GM23338 (cell line): ENCODE results near the gene OCA2. TPM values are rescaled to one million over a fixed set of nuclear protein-coding genes. Genes with fewer than 3 reads are reported as not detected.

Source experiments
- ATAC-seq: fragments of 200-7000 bp; cut with Tn5 transposase; 3 replicates; pipeline ENCODE4 v1.9.1; 2020
- DNase-seq: peaks from one replicate; pipeline ENCODE4 v3.0.0-alpha.2; 2015; ENCODE audit warnings: low spot score
- H2AFZ ChIP-seq: fragments of 200-600 bp; sonication (generic); 2 replicates; pipeline ENCODE4 v1.8.0; 2016; ENCODE audit warnings: antibody characterized with exemption, mild to moderate bottlenecking, moderate library complexity
- H3F3A ChIP-seq: fragments of 200-600 bp; sonication (generic); replicated peaks from 2 replicates; pipeline ENCODE4 v1.8.0; 2017; ENCODE audit warnings: antibody characterized with exemption, mixed run types, low read depth
- H3K27ac ChIP-seq: fragments of 200-600 bp; sonication (generic); 2 replicates; pipeline ENCODE4 v1.6.1; 2016; ENCODE audit warnings: low read depth
- H3K27me3 ChIP-seq: fragments of 200-600 bp; sonication (generic); 2 replicates; pipeline ENCODE4 v1.8.0; 2016; ENCODE audit warnings: mild to moderate bottlenecking, mixed run types, moderate library complexity; ENCODE audit not compliant: insufficient read depth
- H3K36me3 ChIP-seq: fragments of 200-600 bp; sonication (generic); 2 replicates; pipeline ENCODE4 v1.8.0; 2016; ENCODE audit warnings: mild to moderate bottlenecking; ENCODE audit not compliant: insufficient read depth
- H3K4me1 ChIP-seq: fragments of 200-600 bp; sonication (generic); 2 replicates; pipeline ENCODE4 v1.8.0; 2016; ENCODE audit warnings: mild to moderate bottlenecking, moderate library complexity; ENCODE audit not compliant: insufficient read depth
- H3K4me2 ChIP-seq: fragments of 200-600 bp; sonication (generic); 2 replicates; pipeline ENCODE4 v1.7.1; 2017; ENCODE audit warnings: mixed run types
- H3K4me3 ChIP-seq: fragments of 200-600 bp; sonication (generic); 2 replicates; pipeline ENCODE4 v1.6.1; 2016; ENCODE audit warnings: mixed run types
- H3K79me2 ChIP-seq: fragments of 200-600 bp; sonication (generic); replicated peaks from 2 replicates; pipeline ENCODE4 v1.8.0; 2017; ENCODE audit warnings: mild to moderate bottlenecking; ENCODE audit not compliant: insufficient read depth
- H3K9me2 ChIP-seq: fragments of 200-600 bp; sonication (generic); 2 replicates; pipeline ENCODE4 v1.8.0; 2017; ENCODE audit not compliant: insufficient read depth
- H4K20me1 ChIP-seq: fragments of 200-600 bp; sonication (generic); replicated peaks from 2 replicates; pipeline ENCODE4 v1.8.0; 2017; ENCODE audit warnings: mild to moderate bottlenecking; ENCODE audit not compliant: insufficient read depth
- H3K27ac Mint-ChIP-seq: 2 replicates; pipeline ENCODE4 v1.8.0; 2020; ENCODE audit warnings: inconsistent platforms, mild to moderate bottlenecking, moderate library complexity, mixed read lengths
- H3K27me3 Mint-ChIP-seq: 3 replicates; pipeline ENCODE4 v1.8.0; 2022; ENCODE audit warnings: low read depth, mild to moderate bottlenecking, moderate library complexity, mixed read lengths, inconsistent platforms; ENCODE audit not compliant: insufficient read depth, poor library complexity
- H3K36me3 Mint-ChIP-seq: 3 replicates; pipeline ENCODE4 v1.8.0; 2021; ENCODE audit warnings: low read depth, mild to moderate bottlenecking, inconsistent platforms, moderate library complexity, mixed read lengths
- H3K4me1 Mint-ChIP-seq: 3 replicates; pipeline ENCODE4 v1.8.0; 2020; ENCODE audit warnings: mild to moderate bottlenecking, inconsistent platforms, mixed read lengths
- H3K4me3 Mint-ChIP-seq: 3 replicates; pipeline ENCODE4 v1.8.0; 2021; ENCODE audit warnings: moderate library complexity, mild to moderate bottlenecking, inconsistent platforms, mixed read lengths
- H3K9me3 Mint-ChIP-seq: 3 replicates; pipeline ENCODE4 v1.8.0; 2020; ENCODE audit warnings: moderate library complexity, mild to moderate bottlenecking, inconsistent platforms, mixed read lengths
- CREB1 ChIP-seq: fragments of 250-450 bp; sonication (Bioruptor Pico); IDR thresholded peaks from 2 replicates; pipeline ENCODE4 v1.5.0; 2020; ENCODE audit warnings: low read depth, mild to moderate bottlenecking, moderate library complexity
- EZH2 ChIP-seq: fragments of 200-600 bp; sonication (generic); IDR thresholded peaks from one replicate; pipeline ENCODE4 v1.8.0; 2017; ENCODE audit warnings: antibody characterized with exemption, mild to moderate bottlenecking, low read depth; ENCODE audit not compliant: unreplicated experiment
- EZH2phosphoT487 ChIP-seq: fragments of 200-600 bp; sonication (generic); IDR thresholded peaks from one replicate; pipeline ENCODE4 v1.8.1; 2018; ENCODE audit warnings: antibody characterized with exemption; ENCODE audit not compliant: unreplicated experiment
- JUNB ChIP-seq: IDR thresholded peaks from one replicate; pipeline ENCODE4 v1.6.1; 2016; ENCODE audit warnings: antibody characterized with exemption; ENCODE audit not compliant: unreplicated experiment
- NANOG ChIP-seq: IDR thresholded peaks from 2 replicates; pipeline ENCODE4 v1.6.1; 2016; ENCODE audit warnings: antibody characterized with exemption, borderline replicate concordance
- POLR2AphosphoS5 ChIP-seq: IDR thresholded peaks from 2 replicates; pipeline ENCODE4 v1.6.1; 2016; ENCODE audit warnings: antibody characterized with exemption, low read depth
- STAT1 ChIP-seq: IDR thresholded peaks from one replicate; pipeline ENCODE4 v1.6.1; 2016; ENCODE audit warnings: antibody characterized with exemption; ENCODE audit not compliant: unreplicated experiment
- ZNF114 ChIP-seq: fragments of 250-450 bp; sonication (Bioruptor Pico); IDR thresholded peaks from 2 replicates; pipeline ENCODE4 v1.5.0; 2020; ENCODE audit warnings: mild to moderate bottlenecking, moderate library complexity
- ZNF331 ChIP-seq: fragments of 250-450 bp; sonication (Bioruptor Pico); IDR thresholded peaks from 2 replicates; pipeline ENCODE4 v1.5.0; 2020; ENCODE audit warnings: low read depth, mild to moderate bottlenecking, moderate library complexity
- polyA plus RNA-seq: library from polyadenylated mRNA; unstranded; fragments of >200 nt; fragmentation: Nextera tagmentation; extraction: Ambion mirVana; gene quantifications from 2 replicates; pipeline ENCODE4 v1.2.1, GENCODE V29; 2016
- total RNA-seq: library from RNA; depleted of rRNA; stranded (reverse); fragments of >200 nt; shearing (Covaris generic); gene quantifications from 2 replicates; pipeline ENCODE4 v1.2.3, GENCODE V29; 2014
- TF ChIP-seq, protein P1 (sequence below): IDR thresholded peaks from 2 replicates; pipeline ENCODE4 v1.6.1; 2016; ENCODE audit warnings: antibody characterized with exemption
- TF ChIP-seq, protein P2 (sequence below): fragments of 250-450 bp; sonication (Bioruptor Pico); IDR thresholded peaks from 2 replicates; pipeline ENCODE4 v1.5.0; 2020; ENCODE audit warnings: mild to moderate bottlenecking, moderate library complexity
- TF ChIP-seq, protein P3 (sequence below), 2 experiments: fragments of 200-600 bp in 1 of 2; sonication (generic) in 1 of 2; conservative IDR thresholded peaks; 2 replicates each; pipeline versions ENCODE4 v1.5.1 to v1.6.1; 2016 to 2017; ENCODE audit warnings: antibody characterized with exemption in 2 of 2, low read depth in 2 of 2, mild to moderate bottlenecking in 2 of 2, moderate library complexity in 1 of 2
- TF ChIP-seq, protein P4 (sequence below): IDR thresholded peaks from one replicate; pipeline ENCODE4 v1.6.1; 2018; ENCODE audit warnings: antibody characterized with exemption; ENCODE audit not compliant: unreplicated experiment

Gene OCA2
- total and polyA plus RNA-seq, 2 experiments from 2014 or later, result 0.40 to 0.69 TPM

DNA sequence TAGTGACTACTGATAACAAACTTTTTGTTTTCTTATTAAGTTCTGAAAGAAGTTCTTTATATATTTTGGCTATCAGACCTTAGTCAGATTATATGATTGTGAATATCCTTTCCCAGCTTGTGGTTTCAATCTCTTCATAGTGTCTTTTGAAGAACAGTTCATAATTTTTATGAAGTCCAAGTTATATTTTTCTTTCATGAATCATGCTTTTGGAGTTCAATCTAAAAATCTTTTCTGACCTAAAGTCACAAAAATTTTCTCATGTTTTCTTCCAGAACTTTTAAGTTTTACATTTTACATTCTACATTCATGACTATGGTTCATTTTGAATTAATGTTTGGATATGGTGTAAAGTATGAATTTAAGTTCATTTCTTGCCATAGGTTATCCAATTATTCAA lies 34.2 kb upstream of the OCA2 start:
- peaks cover 30% of the 10 kb centered on the region for H3K4me1 Mint-ChIP-seq
- Histone ChIP-seq H3K27ac (no peak overlapping the region), H3K9me2 (no peaks in the 10 kb centered on the region), H3K36me3 (peaks cover 6% of the 10 kb centered on the region; the same call in 1 of the 2 replicates), H4K20me1 (no peaks in the 10 kb centered on the region), H3K4me3 (no peak overlapping the region), H2AFZ (no peak overlapping the region), H3K4me1 (peaks cover 15% of the 10 kb centered on the region), H3K4me2 (no peak overlapping the region; the same call in 1 of the 2 replicates), H3K79me2 (no peaks in the 10 kb centered on the region), H3F3A (no peaks in the 10 kb centered on the region), H3K27me3 (no peaks in the 10 kb centered on the region)
- H3K27me3 Mint-ChIP-seq, result no peaks in the 10 kb centered on the region
- H3K27ac Mint-ChIP-seq, result no peak overlapping the region
- TF ChIP-seq EZH2 (no peak), POLR2AphosphoS5 (no peak), CREB1 (CRISPR knock-in tag) (no peak), ZNF114 (CRISPR knock-in tag) (no peak), EZH2phosphoT487 (no peak), ZNF331 (no peak), STAT1 (no peak), NANOG (no peak), JUNB (no peak)
- TF ChIP-seq, protein P1, sequence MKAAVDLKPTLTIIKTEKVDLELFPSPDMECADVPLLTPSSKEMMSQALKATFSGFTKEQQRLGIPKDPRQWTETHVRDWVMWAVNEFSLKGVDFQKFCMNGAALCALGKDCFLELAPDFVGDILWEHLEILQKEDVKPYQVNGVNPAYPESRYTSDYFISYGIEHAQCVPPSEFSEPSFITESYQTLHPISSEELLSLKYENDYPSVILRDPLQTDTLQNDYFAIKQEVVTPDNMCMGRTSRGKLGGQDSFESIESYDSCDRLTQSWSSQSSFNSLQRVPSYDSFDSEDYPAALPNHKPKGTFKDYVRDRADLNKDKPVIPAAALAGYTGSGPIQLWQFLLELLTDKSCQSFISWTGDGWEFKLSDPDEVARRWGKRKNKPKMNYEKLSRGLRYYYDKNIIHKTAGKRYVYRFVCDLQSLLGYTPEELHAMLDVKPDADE, result no peak
- TF ChIP-seq, protein P2, sequence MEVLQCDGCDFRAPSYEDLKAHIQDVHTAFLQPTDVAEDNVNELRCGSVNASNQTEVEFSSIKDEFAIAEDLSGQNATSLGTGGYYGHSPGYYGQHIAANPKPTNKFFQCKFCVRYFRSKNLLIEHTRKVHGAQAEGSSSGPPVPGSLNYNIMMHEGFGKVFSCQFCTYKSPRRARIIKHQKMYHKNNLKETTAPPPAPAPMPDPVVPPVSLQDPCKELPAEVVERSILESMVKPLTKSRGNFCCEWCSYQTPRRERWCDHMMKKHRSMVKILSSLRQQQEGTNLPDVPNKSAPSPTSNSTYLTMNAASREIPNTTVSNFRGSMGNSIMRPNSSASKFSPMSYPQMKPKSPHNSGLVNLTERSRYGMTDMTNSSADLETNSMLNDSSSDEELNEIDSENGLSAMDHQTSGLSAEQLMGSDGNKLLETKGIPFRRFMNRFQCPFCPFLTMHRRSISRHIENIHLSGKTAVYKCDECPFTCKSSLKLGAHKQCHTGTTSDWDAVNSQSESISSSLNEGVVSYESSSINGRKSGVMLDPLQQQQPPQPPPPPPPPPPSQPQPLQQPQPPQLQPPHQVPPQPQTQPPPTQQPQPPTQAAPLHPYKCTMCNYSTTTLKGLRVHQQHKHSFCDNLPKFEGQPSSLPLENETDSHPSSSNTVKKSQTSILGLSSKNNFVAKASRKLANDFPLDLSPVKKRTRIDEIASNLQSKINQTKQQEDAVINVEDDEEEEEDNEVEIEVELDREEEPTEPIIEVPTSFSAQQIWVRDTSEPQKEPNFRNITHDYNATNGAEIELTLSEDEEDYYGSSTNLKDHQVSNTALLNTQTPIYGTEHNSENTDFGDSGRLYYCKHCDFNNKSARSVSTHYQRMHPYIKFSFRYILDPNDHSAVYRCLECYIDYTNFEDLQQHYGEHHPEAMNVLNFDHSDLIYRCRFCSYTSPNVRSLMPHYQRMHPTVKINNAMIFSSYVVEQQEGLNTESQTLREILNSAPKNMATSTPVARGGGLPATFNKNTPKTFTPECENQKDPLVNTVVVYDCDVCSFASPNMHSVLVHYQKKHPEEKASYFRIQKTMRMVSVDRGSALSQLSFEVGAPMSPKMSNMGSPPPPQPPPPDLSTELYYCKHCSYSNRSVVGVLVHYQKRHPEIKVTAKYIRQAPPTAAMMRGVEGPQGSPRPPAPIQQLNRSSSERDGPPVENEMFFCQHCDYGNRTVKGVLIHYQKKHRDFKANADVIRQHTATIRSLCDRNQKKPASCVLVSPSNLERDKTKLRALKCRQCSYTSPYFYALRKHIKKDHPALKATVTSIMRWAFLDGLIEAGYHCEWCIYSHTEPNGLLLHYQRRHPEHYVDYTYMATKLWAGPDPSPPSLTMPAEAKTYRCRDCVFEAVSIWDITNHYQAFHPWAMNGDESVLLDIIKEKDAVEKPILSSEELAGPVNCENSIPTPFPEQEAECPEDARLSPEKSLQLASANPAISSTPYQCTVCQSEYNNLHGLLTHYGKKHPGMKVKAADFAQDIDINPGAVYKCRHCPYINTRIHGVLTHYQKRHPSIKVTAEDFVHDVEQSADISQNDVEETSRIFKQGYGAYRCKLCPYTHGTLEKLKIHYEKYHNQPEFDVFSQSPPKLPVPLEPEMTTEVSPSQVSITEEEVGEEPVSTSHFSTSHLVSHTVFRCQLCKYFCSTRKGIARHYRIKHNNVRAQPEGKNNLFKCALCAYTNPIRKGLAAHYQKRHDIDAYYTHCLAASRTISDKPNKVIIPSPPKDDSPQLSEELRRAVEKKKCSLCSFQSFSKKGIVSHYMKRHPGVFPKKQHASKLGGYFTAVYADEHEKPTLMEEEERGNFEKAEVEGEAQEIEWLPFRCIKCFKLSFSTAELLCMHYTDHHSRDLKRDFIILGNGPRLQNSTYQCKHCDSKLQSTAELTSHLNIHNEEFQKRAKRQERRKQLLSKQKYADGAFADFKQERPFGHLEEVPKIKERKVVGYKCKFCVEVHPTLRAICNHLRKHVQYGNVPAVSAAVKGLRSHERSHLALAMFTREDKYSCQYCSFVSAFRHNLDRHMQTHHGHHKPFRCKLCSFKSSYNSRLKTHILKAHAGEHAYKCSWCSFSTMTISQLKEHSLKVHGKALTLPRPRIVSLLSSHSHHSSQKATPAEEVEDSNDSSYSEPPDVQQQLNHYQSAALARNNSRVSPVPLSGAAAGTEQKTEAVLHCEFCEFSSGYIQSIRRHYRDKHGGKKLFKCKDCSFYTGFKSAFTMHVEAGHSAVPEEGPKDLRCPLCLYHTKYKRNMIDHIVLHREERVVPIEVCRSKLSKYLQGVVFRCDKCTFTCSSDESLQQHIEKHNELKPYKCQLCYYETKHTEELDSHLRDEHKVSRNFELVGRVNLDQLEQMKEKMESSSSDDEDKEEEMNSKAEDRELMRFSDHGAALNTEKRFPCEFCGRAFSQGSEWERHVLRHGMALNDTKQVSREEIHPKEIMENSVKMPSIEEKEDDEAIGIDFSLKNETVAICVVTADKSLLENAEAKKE (CRISPR knock-in tag), result no peak
- TF ChIP-seq, protein P3, sequence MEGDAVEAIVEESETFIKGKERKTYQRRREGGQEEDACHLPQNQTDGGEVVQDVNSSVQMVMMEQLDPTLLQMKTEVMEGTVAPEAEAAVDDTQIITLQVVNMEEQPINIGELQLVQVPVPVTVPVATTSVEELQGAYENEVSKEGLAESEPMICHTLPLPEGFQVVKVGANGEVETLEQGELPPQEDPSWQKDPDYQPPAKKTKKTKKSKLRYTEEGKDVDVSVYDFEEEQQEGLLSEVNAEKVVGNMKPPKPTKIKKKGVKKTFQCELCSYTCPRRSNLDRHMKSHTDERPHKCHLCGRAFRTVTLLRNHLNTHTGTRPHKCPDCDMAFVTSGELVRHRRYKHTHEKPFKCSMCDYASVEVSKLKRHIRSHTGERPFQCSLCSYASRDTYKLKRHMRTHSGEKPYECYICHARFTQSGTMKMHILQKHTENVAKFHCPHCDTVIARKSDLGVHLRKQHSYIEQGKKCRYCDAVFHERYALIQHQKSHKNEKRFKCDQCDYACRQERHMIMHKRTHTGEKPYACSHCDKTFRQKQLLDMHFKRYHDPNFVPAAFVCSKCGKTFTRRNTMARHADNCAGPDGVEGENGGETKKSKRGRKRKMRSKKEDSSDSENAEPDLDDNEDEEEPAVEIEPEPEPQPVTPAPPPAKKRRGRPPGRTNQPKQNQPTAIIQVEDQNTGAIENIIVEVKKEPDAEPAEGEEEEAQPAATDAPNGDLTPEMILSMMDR (conservative IDR thresholded peaks at IDR 0.05; ENCODE audit: low read depth in 2 of 2), result no peak
- TF ChIP-seq, protein P4, sequence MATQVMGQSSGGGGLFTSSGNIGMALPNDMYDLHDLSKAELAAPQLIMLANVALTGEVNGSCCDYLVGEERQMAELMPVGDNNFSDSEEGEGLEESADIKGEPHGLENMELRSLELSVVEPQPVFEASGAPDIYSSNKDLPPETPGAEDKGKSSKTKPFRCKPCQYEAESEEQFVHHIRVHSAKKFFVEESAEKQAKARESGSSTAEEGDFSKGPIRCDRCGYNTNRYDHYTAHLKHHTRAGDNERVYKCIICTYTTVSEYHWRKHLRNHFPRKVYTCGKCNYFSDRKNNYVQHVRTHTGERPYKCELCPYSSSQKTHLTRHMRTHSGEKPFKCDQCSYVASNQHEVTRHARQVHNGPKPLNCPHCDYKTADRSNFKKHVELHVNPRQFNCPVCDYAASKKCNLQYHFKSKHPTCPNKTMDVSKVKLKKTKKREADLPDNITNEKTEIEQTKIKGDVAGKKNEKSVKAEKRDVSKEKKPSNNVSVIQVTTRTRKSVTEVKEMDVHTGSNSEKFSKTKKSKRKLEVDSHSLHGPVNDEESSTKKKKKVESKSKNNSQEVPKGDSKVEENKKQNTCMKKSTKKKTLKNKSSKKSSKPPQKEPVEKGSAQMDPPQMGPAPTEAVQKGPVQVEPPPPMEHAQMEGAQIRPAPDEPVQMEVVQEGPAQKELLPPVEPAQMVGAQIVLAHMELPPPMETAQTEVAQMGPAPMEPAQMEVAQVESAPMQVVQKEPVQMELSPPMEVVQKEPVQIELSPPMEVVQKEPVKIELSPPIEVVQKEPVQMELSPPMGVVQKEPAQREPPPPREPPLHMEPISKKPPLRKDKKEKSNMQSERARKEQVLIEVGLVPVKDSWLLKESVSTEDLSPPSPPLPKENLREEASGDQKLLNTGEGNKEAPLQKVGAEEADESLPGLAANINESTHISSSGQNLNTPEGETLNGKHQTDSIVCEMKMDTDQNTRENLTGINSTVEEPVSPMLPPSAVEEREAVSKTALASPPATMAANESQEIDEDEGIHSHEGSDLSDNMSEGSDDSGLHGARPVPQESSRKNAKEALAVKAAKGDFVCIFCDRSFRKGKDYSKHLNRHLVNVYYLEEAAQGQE, result no peak
- DNase-seq, result no peak
- no peak overlapping the region for H3K4me3 Mint-ChIP-seq
- no peaks in the 10 kb centered on the region for H3K9me3 Mint-ChIP-seq
- peaks cover 60% of the 10 kb centered on the region for H3K36me3 Mint-ChIP-seq
- ATAC-seq, result no peak
